NCI-H2107 (cell line): ENCODE measurements around the gene PPP3CA.
"Not testable (repeated sequence)": the region's sequence is repeated elsewhere in the genome, so short reads cannot be mapped to it uniquely, and the experiment has no call there.

Experiments used
- DNase-seq: peaks from one replicate; lab custom pipeline; 2025; lab: John Stamatoyannopoulos, UW

PPP3CA gene

DNA sequence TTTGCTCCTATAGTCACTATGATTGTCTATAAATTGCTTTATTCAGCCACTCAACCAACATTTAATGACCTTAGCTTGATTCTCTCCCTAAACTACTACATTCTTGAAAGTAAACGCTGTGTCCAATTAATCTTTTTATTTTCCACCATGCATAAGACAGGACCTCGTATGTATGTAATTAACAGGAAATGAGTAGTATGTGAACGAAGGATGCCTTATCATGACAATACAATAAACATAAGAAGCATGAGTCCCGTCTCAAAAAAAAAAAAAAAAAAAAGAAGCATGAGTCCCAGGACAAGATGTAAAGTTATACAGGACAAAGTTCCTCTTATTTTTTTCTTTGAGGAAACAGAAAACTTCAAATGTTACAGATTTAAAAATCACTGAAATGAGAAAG, 92.5 kb downstream of the PPP3CA start:
- no peak for DNase-seq

DNA sequence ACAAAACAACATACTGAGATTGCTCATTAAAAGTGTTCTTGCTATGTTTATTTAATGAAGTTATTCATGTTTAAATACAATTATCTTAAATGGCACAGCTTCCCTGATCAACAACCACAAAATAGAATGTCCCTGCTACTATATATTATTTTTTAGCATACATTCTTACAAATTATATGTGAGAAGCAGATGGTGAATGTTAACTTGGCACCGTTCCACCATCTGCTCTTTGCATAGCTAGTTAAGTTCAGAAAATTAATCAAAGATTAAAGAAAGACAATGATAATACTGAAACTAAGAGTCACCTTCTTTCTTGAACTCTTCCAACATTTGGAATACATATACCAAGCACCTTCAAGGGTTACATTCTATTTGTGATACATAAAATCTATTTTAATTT, 94.2 kb downstream of the PPP3CA start:
- no peak for DNase-seq

DNA sequence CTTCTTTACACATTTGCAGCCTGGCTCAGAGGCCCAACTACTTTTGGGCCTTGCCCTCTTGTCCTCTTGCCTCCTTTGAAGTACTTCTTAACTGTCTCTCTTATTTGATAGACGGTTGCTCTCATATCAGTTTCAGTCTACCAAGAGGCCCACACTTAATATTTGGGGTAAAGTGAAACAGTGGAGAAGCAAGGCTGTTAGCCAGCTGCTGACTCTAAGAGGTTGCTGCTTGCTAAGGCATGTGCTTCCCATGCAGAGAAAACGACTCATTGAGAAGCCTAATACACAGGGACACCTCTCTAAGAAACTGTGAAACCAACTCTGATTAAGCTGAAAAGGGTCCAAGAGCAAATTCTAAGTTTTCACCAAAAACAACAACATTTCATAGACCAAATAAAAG, 94.6 kb downstream of the PPP3CA start:
- no peak for DNase-seq

- no peak for DNase-seq
These were observed 96.1 kb downstream of the PPP3CA start for GRCh38 chr4:101251261-101251660.

DNA sequence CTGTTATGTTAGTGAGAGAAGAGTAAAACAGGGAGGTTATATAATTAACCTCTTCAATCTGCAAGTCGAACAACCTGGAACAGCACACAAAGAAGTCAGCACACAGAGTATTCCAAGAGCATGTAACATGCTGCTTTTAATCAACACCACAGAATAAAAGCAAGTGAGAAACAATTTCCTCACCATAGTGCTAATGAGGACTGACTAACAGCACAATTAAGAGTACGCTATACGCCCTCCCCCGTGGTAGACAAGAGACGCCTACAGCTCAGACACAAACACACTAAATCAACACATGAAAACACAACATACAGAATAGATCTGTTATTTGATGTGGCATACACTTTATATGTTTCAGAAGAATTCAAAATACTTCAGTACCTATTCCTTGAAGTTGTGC, 103.0 kb downstream of the PPP3CA start:
- no peak for DNase-seq

DNA sequence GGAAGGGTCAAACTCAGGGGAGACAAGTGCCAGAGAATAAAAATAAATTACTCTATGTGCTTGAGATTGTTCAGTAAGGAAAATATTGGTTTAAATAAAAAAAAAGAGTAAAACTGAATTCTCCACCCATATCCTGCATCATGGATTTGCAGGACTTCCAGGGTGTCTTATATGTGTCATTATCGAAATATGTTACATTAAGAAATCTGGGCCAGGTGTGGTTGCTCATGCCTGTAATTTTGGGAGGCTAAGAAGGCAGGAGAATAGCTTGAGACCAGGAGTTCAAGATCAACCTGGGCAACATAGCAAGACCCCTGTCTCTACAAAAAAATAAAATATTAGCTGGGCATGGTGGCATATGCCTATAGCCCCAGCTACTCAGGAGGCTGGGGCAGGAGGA, 104.9 kb downstream of the PPP3CA start:
- no peak for DNase-seq

DNA sequence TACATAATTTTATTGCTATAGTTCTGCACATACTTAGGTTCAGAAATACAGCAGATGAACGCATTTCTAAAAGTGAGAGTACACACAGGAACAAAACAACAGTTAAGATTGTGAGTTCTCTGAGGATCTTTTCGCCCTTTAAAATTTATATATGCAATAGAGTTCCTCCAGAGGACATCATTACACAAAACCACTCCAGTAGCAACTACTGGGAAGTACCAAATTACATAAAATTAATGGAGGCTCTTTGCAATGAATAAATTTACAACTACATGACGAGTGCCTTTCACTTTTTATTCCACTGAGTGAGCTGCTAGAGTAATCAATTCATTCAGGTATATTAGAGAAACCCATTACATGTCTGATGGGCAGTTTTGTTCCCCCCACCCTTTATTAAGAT, 107.2 kb downstream of the PPP3CA start:
- no peak for DNase-seq

DNA sequence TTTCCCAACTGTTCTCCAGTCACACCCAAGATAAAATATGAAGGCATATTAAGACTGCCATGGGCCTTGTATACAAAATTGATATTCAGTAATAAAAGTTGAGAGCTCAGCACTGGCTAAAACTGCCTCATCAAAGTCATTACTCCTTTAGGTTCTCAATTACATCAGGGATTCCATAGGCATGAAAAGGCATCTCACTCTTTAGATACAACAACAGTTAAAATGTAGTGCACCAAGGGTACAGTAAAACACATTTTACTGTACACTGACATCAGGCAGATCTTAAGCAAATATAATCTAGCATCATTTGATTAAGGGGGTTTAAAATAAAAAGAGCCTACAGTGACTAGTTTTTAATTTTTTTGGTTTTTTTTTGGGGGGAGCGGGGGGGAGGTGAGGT, 107.7 kb downstream of the PPP3CA start:
- no peak for DNase-seq

GRCh38 chr4:101238706-101239105, 108.6 kb downstream of the PPP3CA start:
- DNase-seq, result no peak

- DNase-seq, result no peak
These were observed 109.6 kb downstream of the PPP3CA start for GRCh38 chr4:101237773-101238172.

GRCh38 chr4:101236097-101236496, 111.2 kb downstream of the PPP3CA start:
- DNase-seq, result no peak

- DNase-seq, result not testable (repeated sequence)
These were observed 113.2 kb downstream of the PPP3CA start for GRCh38 chr4:101234141-101234540.

- no peak for DNase-seq
These were observed 115.1 kb downstream of the PPP3CA start for GRCh38 chr4:101232074-101232776.

DNA sequence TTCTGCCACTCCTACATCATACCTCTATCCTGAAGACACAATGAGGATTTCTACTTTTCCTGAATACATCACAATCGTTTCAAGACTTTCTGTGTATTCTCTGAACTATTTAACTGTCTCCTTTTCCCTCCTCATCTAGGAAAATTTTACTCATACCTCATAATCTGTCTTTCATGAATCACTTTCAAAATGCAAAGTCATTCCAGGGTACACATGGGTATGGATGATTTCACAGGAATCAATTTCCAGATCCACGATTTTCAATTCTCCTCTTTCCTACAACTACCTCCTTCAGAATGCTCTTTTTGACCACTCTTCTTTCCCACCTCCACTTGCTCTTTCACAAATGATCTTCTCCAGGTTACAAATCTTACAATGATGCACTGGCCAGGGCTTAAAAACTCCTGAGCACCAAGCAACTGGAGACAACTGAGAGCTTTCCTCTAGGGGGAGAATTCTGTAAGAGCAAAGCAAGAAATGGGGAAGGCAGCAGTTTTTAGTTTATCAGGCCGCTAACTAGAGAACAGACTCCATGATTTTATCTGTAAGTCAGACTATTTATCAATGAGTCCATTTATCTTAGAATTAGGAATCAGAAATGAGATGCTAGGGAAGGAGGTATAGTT, 116.4 kb downstream of the PPP3CA start:
- DNase-seq, result no peak

- DNase-seq, result no peak
These were observed 118.2 kb downstream of the PPP3CA start for GRCh38 chr4:101229116-101229515.

DNA sequence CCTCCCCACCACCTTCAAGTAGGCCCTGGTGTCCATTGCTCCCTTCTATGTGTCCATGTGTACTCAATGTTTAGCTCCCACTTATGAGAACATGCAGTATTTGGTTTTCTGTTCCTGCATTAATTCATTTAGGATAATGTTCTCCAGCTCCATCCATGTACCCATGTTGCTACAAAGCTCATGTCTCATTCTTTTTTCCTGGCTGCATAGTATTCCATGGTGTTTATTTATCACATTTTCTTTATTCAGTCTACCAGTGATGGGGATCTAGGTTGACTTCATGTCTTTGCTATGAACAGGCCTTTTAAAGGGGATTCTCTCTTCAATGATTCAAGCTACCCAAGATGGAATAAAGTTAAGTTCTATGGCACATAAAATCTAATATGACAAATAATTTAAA, 119.6 kb downstream of the PPP3CA start:
- DNase-seq, result no peak

GRCh38 chr4:101224358-101225218, 122.7 kb downstream of the PPP3CA start:
- DNase-seq, result no peak

DNA sequence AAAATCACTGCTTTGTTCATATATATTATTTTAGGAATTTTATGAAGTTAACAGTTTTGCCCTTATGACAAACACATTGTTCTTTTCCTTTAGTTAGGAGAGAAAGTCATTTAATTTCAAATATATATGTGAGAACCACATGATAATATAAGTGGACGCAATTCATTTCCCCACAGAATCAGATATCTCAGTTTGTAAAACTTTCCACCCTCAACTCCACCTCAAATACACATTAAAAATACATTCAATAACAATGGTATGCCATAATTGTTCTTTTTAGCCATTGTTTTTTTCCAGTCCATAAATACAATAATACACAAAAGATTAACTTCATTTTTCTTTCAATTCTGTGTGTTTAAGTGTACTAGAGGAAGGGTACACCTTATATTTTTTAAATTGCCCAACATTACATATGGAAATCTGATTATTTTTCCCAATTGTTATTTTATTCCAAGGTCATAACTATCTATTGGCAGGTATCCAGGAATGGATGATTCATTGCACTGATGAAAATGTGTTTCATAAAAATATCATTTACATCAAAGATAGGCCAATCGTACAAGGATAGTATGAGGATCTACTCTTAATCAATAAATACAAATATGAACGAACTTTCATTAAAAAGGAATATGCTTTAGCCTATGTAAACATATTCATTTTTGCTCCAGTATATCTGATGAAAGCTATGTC, 125.0 kb downstream of the PPP3CA start:
- DNase-seq, result no peak

DNA sequence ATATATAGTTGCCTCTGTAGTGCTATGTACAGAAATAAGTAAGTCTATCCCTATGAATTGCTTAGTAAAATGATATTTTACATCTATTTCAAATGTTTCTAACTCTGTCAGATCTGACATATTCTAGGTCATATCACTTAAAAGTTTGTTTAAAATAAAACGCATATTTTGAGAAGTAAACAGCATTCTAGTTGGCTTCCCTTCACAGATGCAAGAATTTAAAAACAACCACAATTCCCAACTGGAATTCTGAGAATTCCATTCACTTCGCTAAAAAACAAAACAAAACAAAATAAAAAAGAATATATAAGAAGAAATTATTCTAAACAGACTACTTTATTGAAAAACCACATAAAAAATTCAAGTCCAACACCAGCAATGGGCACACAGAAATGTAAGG, 126.0 kb downstream of the PPP3CA start:
- no peak for DNase-seq

GRCh38 chr4:101218894-101219293, 128.4 kb downstream of the PPP3CA start:
- no peak for DNase-seq

DNA sequence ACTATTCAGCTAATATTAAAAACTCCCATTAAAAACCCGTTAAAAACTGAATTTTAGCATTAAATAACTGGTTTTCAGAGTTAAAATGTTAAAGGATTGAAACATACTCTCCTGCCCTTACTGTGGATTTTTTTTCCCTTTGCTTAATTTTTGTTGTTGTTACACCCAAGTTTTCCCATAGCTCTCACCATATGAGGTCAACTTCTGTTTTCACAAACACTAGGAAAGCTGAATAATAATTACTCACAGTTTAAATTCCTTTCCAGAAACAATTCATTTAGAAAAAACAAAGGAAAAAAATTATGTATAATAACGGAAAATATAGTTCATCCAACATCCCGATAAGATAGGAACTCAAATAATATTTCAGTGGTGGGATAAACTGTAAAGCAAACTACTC, 129.0 kb downstream of the PPP3CA start:
- DNase-seq, result no peak

GRCh38 chr4:101217353-101218031, 129.8 kb downstream of the PPP3CA start:
- DNase-seq, result no peak
